Large intestine (tissue), 3 donors: Measurements from ENCODE around the gene MYH15. TPM values are rescaled to one million over a fixed set of nuclear protein-coding genes. Genes with fewer than 3 reads are reported as not detected.

Experiments used
- DNase-seq, 2 donors: peaks; one replicate each; pipeline versions ENCODE4 v3.0.0 to v3.0.0-alpha.2; 2013
- H3K27ac ChIP-seq: one replicate; pipeline ENCODE4 v1.5.1; 2013; ENCODE audit warnings: low read length
- H3K27me3 ChIP-seq: 2 replicates; pipeline ENCODE4 v1.6.1; 2013; ENCODE audit warnings: low read length; ENCODE audit not compliant: control insufficient read depth, insufficient read depth
- H3K36me3 ChIP-seq: 2 replicates; pipeline ENCODE4 v1.6.1; 2013; ENCODE audit warnings: low read length; ENCODE audit not compliant: control insufficient read depth, insufficient read depth
- H3K4me1 ChIP-seq: one replicate; pipeline ENCODE4 v1.6.1; 2013; ENCODE audit warnings: low read length; ENCODE audit not compliant: control insufficient read depth, insufficient read depth
- H3K4me3 ChIP-seq: one replicate; pipeline ENCODE4 v1.5.1; 2013; ENCODE audit warnings: low read length
- H3K9me3 ChIP-seq: one replicate; pipeline ENCODE4 v1.6.1; 2013; ENCODE audit warnings: mild to moderate bottlenecking, low read depth, low read length, moderate library complexity; ENCODE audit not compliant: control insufficient read depth
- WGBS: methylation state at CpG from one replicate; pipeline ENCODE4 v1.1.5; 2013; ENCODE audit warnings: low lambda C conversion rate; ENCODE audit not compliant: insufficient coverage; 5-methylcytosine and 5-hydroxymethylcytosine counted together
- polyA plus RNA-seq: library from polyadenylated mRNA; unstranded; fragments of 120-200 nt; gene quantifications from one replicate; pipeline ENCODE4 v1.2.1, GENCODE V29; 2013

MYH15 gene
- polyA plus RNA-seq, 1 donor = 1.0 TPM

GRCh38 chr3:108378153-108378951, 132.0 kb downstream of the MYH15 start:
- Histone ChIP-seq H3K27ac (no peak overlapping the region), H3K9me3 (no peaks in the 10 kb centered on the region), H3K36me3 (peaks cover 2% of the 10 kb centered on the region), H3K4me3 (no peak overlapping the region), H3K4me1 (no peaks in the 10 kb centered on the region), H3K27me3 (no peaks in the 10 kb centered on the region)
- no CpG with 5 or more reads among the region's 4 CpGs for WGBS
- no peak for DNase-seq

DNA sequence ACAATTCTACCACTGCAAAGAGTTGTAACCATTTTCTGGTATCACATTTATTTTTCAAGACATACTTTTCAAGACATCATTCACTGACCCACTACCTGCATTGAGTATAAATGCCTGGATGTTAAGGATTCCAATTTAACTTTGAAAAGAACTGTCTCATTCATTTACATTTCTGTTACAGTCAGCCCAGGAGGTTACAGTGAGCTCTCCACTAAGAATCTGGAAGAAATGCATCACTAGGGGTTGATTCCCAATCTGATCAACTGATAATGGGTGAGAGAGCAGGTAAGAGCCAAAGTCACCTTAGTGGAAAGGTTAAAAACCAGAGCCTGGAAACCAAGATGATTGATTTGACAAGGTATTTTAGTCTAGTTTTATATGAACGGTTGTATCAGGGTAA, 133.0 kb downstream of the MYH15 start:
- Histone ChIP-seq H3K4me1 (no peaks in the 10 kb centered on the region), H3K9me3 (no peaks in the 10 kb centered on the region), H3K27ac (no peak overlapping the region), H3K27me3 (no peaks in the 10 kb centered on the region), H3K36me3 (peaks cover 2% of the 10 kb centered on the region), H3K4me3 (no peak overlapping the region)
- DNase-seq = no peak
- WGBS = no CpG with 5 or more reads among the region's 1 CpG

GRCh38 chr3:108376026-108376425, 134.4 kb downstream of the MYH15 start:
- Histone ChIP-seq H3K9me3 (no peaks in the 10 kb centered on the region), H3K36me3 (peaks cover 2% of the 10 kb centered on the region), H3K27ac (no peak overlapping the region), H3K4me3 (no peak overlapping the region), H3K4me1 (no peaks in the 10 kb centered on the region), H3K27me3 (no peaks in the 10 kb centered on the region)
- 83% methylated on average over 1 of the region's 1 CpG for WGBS
- DNase-seq = no peak

- DNase-seq = no peak
- Histone ChIP-seq H3K4me3 (no peak overlapping the region), H3K27ac (no peak overlapping the region)
These were observed 151.4 kb downstream of the MYH15 start for GRCh38 chr3:108359011-108359410.

GRCh38 chr3:108357042-108357441, 153.4 kb downstream of the MYH15 start:
- no peak overlapping the region for H3K4me3 ChIP-seq
- H3K27me3 ChIP-seq = no peaks in the 10 kb centered on the region
- H3K9me3 ChIP-seq = no peaks in the 10 kb centered on the region
- no peak for DNase-seq
- 57% methylated on average over 1 of the region's 2 CpGs for WGBS
- no peaks in the 10 kb centered on the region for H3K4me1 ChIP-seq
- peaks cover 13% of the 10 kb centered on the region for H3K36me3 ChIP-seq
- H3K27ac ChIP-seq = no peak overlapping the region

More at GRCh38 chr3:108359011-108359410, 151.4 kb downstream of the MYH15 start:
- peaks cover 17% of the 10 kb centered on the region for H3K36me3 ChIP-seq
- WGBS = no CpG with 5 or more reads among the region's 2 CpGs
- no peaks in the 10 kb centered on the region for H3K27me3 ChIP-seq
- H3K4me1 ChIP-seq = no peaks in the 10 kb centered on the region
- H3K9me3 ChIP-seq = no peaks in the 10 kb centered on the region

DNA sequence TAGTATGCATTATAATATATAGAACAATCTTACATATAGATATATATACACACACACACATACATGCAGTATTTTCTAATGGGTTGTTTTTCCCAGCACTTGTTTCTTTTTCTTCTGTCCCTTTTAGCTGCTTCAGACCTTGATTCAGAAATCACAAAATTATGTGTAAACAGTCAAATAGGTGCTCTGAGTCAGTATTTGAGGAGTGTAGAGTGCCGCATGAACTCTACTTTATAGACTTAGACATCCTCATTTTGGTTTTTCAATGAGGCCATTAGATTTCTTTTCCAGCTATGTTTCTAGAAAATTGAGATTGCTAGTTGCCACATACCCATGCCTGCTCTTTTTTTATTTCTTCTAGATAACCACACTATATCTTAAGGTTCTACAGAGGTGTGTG, 155.8 kb downstream of the MYH15 start:
- no CpG with 5 or more reads among the region's 1 CpG for WGBS
- no peaks in the 10 kb centered on the region for H3K9me3 ChIP-seq

DNA sequence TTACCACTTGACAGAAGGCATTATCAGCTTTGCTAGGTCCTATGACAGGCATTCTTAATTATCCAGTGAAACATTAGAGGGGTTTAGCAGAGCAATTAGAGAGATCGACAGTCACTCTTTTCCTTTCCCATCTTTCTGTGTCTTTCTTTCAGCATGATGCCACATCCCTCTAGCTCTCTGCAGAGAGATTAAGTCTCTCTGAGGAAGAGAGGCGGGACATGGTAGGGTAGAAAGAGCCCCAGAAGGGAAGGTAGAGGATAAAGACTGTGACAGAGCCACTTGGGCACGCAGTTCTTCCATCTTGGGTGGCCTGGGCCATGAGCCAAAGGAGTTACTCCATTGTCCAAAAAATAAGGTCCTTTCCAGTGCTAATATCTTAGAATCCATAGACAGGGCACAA, 158.2 kb downstream of the MYH15 start:
- Histone ChIP-seq H3K27me3 (no peaks in the 10 kb centered on the region), H3K4me1 (no peaks in the 10 kb centered on the region)
- no CpG with 5 or more reads among the region's 3 CpGs for WGBS

More for the DNA sequence above, 155.8 kb downstream of the MYH15 start:
- Histone ChIP-seq H3K4me3 (no peak overlapping the region), H3K4me1 (no peaks in the 10 kb centered on the region), H3K27me3 (no peaks in the 10 kb centered on the region), H3K36me3 (peaks cover 8% of the 10 kb centered on the region), H3K27ac (no peak overlapping the region)
- DNase-seq = no peak

GRCh38 chr3:108346301-108347227, 163.8 kb downstream of the MYH15 start:
- Histone ChIP-seq H3K27ac (no peak overlapping the region), H3K4me3 (no peak overlapping the region), H3K4me1 (no peaks in the 10 kb centered on the region), H3K27me3 (no peaks in the 10 kb centered on the region), H3K9me3 (no peaks in the 10 kb centered on the region), H3K36me3 (no peaks in the 10 kb centered on the region)
- no peak for DNase-seq
- WGBS = no CpG with 5 or more reads among the region's 5 CpGs

More for the DNA sequence above, 158.2 kb downstream of the MYH15 start:
- peaks cover 6% of the 10 kb centered on the region for H3K36me3 ChIP-seq
- no peak for DNase-seq
- H3K9me3 ChIP-seq = no peaks in the 10 kb centered on the region
- no peak overlapping the region for H3K4me3 ChIP-seq
- H3K27ac ChIP-seq = no peak overlapping the region

DNA sequence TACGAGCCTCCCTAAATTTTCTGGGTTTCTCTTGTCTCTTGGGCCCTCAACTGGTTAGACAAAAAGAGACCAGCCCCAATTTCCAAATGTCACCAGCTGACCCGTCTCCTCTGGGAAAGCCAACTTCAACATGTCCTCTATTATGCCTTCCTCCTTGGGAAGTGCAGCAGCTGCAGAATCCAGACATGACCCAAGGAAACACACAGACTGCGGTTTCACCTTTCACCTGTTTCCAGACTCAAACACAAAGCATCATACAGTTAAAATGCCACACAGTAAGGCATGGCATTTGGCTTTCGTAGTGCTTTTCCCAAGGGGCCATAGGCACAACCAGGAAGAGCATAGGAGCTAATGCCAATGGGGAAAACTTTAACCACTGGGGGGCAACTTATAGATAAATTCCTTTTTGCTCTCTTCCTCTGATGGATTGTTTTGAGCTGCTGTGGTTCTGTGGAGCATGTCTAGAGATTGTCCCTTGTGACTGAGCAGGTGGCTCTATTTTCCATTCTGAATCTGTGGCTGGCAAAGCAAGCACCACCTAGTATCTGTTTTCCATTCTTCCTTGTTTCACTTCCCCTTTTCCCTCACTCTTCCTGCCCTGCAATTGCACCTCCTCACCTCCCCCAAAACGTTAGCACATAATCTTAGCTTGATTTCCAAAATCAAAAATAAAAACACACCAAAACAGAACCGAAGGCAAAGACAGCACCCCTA, 164.7 kb downstream of the MYH15 start:
- H3K4me3 ChIP-seq = no peak overlapping the region
- H3K9me3 ChIP-seq = no peaks in the 10 kb centered on the region
- no peaks in the 10 kb centered on the region for H3K36me3 ChIP-seq
- WGBS = 60% methylated on average over 3 of the region's 6 CpGs
- H3K27me3 ChIP-seq = no peaks in the 10 kb centered on the region
- H3K4me1 ChIP-seq = no peaks in the 10 kb centered on the region
- no peak for DNase-seq
- no peak overlapping the region for H3K27ac ChIP-seq

DNA sequence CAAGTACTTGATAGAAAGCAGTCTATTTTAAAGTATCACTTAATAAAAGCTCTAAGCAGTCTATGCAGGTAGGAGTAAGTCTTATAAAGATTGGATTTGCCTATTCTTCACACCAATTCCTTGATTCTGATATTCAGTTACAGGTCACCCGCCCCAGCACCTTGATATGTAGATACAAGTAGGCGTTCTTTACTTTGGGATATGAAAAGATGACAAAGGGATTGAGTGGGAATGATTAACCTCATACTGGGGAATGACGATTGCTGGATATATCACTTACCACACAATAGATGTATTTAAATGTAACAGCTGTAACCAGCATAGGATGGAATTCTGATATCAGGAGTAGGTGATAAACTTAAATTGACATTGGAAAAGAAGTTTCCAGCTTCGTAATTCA, 166.9 kb downstream of the MYH15 start:
- Histone ChIP-seq H3K27me3 (no peaks in the 10 kb centered on the region), H3K36me3 (no peaks in the 10 kb centered on the region), H3K4me3 (no peak overlapping the region), H3K9me3 (no peaks in the 10 kb centered on the region), H3K4me1 (no peaks in the 10 kb centered on the region), H3K27ac (no peak overlapping the region)
- WGBS = 67% methylated on average over 1 of the region's 4 CpGs
- DNase-seq = no peak
